K562 (cell line): Measurements from ENCODE around the gene SLC1A3. TPM values are rescaled to one million over a fixed set of nuclear protein-coding genes. Genes with fewer than 3 reads are reported as not detected.

ENCODE experiments used
- ATAC-seq: fragments of 200-7000 bp; cut with Tn5 transposase; 3 replicates; pipeline ENCODE4 v1.9.1; 2020; ENCODE audit warnings: moderate library complexity
- BruUV-seq: library from RNA; stranded (reverse); fragments of 400-500 nt; replicated peaks from 2 replicates; lab custom pipeline; 2021; lab: Mats Ljungman, UMichigan
- CTCF ChIA-PET: fragments of 300-600 bp; formaldehyde crosslinking; extraction: SDS; loops from one replicate; lab custom pipeline; 2021; ENCODE audit warnings: low intra/inter-chr PET ratio; lab: Yijun Ruan, JAX
- POLR2A ChIA-PET: fragments of 300-600, 350-650 bp; sonication (Branson Sonifier 250); formaldehyde crosslinking; extraction: SDS; loops from one replicate; lab custom pipeline; 2021; ENCODE audit warnings: antibody characterized with exemption, inconsistent platforms; lab: Yijun Ruan, JAX
- DNase-seq, 4 experiments: peaks; one replicate each; pipeline versions ENCODE4 v3.0.0 to v3.0.0-alpha.2; 2011 to 2018; ENCODE audit warnings: low spot score in 3 of 4, mixed read lengths in 3 of 4; ENCODE audit errors: extremely low read depth in 1 of 4
- FAIRE-seq: peaks from 2 replicates; lab custom pipeline; 2011; peaks lifted over from hg19 to GRCh38; lab: Jason Lieb, UNC
- H2AFZ ChIP-seq: 2 replicates; pipeline ENCODE4 v1.6.0; 2011; ENCODE audit warnings: low read depth, low read length, control low read depth, inconsistent platforms
- H3K27ac ChIP-seq: fragments of 200-600 bp; 3 replicates; pipeline ENCODE4 v1.8.0; 2011; ENCODE audit warnings: low read depth, mild to moderate bottlenecking, control low read depth, inconsistent platforms, low read length, moderate library complexity, mixed read lengths; ENCODE audit errors: extremely low read depth
- H3K27me3 ChIP-seq, 2 experiments: fragments of 300-600 bp in 1 of 2; 2 replicates in 1 of 2; 3 replicates in 1 of 2; pipeline versions ENCODE4 v1.6.0 to v1.8.0; 2011; ENCODE audit warnings: inconsistent platforms in 2 of 2, low read length in 2 of 2, mild to moderate bottlenecking in 1 of 2, mixed read lengths in 1 of 2, moderate library complexity in 1 of 2; ENCODE audit not compliant: control insufficient read depth in 2 of 2, insufficient read depth in 2 of 2
- H3K36me3 ChIP-seq: fragments of 300-600 bp; 3 replicates; pipeline ENCODE4 v1.8.0; 2011; ENCODE audit warnings: mild to moderate bottlenecking, low read length, inconsistent platforms; ENCODE audit not compliant: control insufficient read depth, insufficient read depth
- H3K4me1 ChIP-seq, 2 experiments: fragments of 200-600 bp in 1 of 2; replicated peaks in 1 of 2; 2 replicates in 1 of 2; 3 replicates in 1 of 2; pipeline versions ENCODE4 v1.5.1 to v1.8.0; 2011; ENCODE audit warnings: inconsistent platforms in 2 of 2, low read length in 2 of 2, mild to moderate bottlenecking in 1 of 2, mixed read lengths in 1 of 2, moderate library complexity in 1 of 2; ENCODE audit not compliant: control insufficient read depth in 2 of 2, insufficient read depth in 2 of 2
- H3K4me2 ChIP-seq: 2 replicates; pipeline ENCODE4 v1.6.1; 2011; ENCODE audit warnings: low read length, control low read depth, inconsistent platforms, mixed read lengths; ENCODE audit not compliant: insufficient read depth
- H3K4me3 ChIP-seq: fragments of 200-600 bp; sonication (generic), shearing (Covaris generic); 2 replicates; pipeline ENCODE4 v1.5.1; 2016; ENCODE audit warnings: control low read depth, inconsistent platforms
- H3K79me2 ChIP-seq: fragments of 200-600 bp; 3 replicates; pipeline ENCODE4 v1.8.0; 2011; ENCODE audit warnings: low read length, inconsistent platforms; ENCODE audit not compliant: control insufficient read depth, insufficient read depth
- H3K9ac ChIP-seq, 2 experiments: 2 replicates each; pipeline versions ENCODE4 v1.6.0 to v1.6.1; 2011; ENCODE audit warnings: low read depth in 2 of 2, low read length in 2 of 2, control low read depth in 1 of 2, inconsistent platforms in 1 of 2, mild to moderate bottlenecking in 1 of 2, mixed read lengths in 1 of 2; ENCODE audit not compliant: insufficient read depth in 1 of 2
- H3K9me1 ChIP-seq: one replicate; pipeline ENCODE4 v1.6.0; 2011; ENCODE audit warnings: inconsistent platforms, mild to moderate bottlenecking, low read length, moderate library complexity; ENCODE audit not compliant: control insufficient read depth, insufficient read depth
- H3K9me3 ChIP-seq: replicated peaks from 2 replicates; pipeline ENCODE4 v1.5.1; 2011; ENCODE audit warnings: low read depth, low read length, inconsistent platforms; ENCODE audit not compliant: control insufficient read depth, insufficient read depth
- H4K20me1 ChIP-seq: replicated peaks from 2 replicates; pipeline ENCODE4 v1.6.1; 2011; ENCODE audit warnings: low read length, inconsistent platforms, mixed read lengths; ENCODE audit not compliant: control insufficient read depth, insufficient read depth
- ARID3A ChIP-seq: IDR thresholded peaks from 2 replicates; pipeline ENCODE4 v1.6.1; 2012; ENCODE audit warnings: low read depth, low read length, improper control_type of control experiment, borderline replicate concordance
- CTCF ChIP-seq, 3 experiments: IDR thresholded peaks in 2 of 3; conservative IDR thresholded peaks in 1 of 3; 2 replicates each; pipeline ENCODE4 v1.5.1; 2011 to 2012; ENCODE audit warnings: low read length in 3 of 3, mild to moderate bottlenecking in 3 of 3, control low read depth in 2 of 3, improper control_type of control experiment in 1 of 3, inconsistent platforms in 1 of 3, low read depth in 1 of 3, mixed read lengths in 1 of 3, moderate library complexity in 1 of 3; ENCODE audit not compliant: insufficient read depth in 2 of 3
- FOXA3 ChIP-seq, 2 experiments: fragments of 450-650 bp in 1 of 2; sonication (generic) in 1 of 2; formaldehyde crosslinking; IDR thresholded peaks in 1 of 2; conservative IDR thresholded peaks in 1 of 2; 2 replicates each; pipeline versions ENCODE4 v1.4.0 to v1.8.0; 2020 to 2022; ENCODE audit warnings: mild to moderate bottlenecking in 2 of 2, missing genetic modification reagents in 1 of 2
- KAT2B ChIP-seq: IDR thresholded peaks from one replicate; pipeline ENCODE4 v1.6.1; 2012; ENCODE audit warnings: low read depth, mild to moderate bottlenecking, control low read depth, inconsistent platforms, low read length, moderate library complexity
- KLF1 ChIP-seq: fragments of 450-650 bp; IDR thresholded peaks from 2 replicates; pipeline ENCODE4 v1.6.1; 2016; ENCODE audit warnings: missing genetic modification characterization, missing compliant biosample characterization
- NRF1 ChIP-seq, 2 experiments: fragments of 450-650 bp; IDR thresholded peaks in 1 of 2; conservative IDR thresholded peaks in 1 of 2; 2 replicates each; pipeline ENCODE4 v1.6.1; 2014; ENCODE audit warnings: mild to moderate bottlenecking in 2 of 2
- RAD21 ChIP-seq, 2 experiments: fragments of 250-450 bp in 1 of 2; fragments of 450-650 bp in 1 of 2; sonication (Bioruptor Pico) in 1 of 2; formaldehyde crosslinking in 1 of 2; IDR thresholded peaks in 1 of 2; conservative IDR thresholded peaks in 1 of 2; 2 replicates each; pipeline versions ENCODE4 v1.4.0 to v1.8.0; 2020 to 2022; ENCODE audit warnings: mild to moderate bottlenecking in 2 of 2, moderate library complexity in 1 of 2
- SMC3 ChIP-seq: conservative IDR thresholded peaks from 2 replicates; pipeline ENCODE4 v1.6.1; 2011; ENCODE audit warnings: low read depth, low read length, improper control_type of control experiment; ENCODE audit not compliant: insufficient read depth
- STAG1 ChIP-seq: sonication (generic); formaldehyde crosslinking; IDR thresholded peaks from 2 replicates; pipeline ENCODE4 v1.5.0; 2020; ENCODE audit warnings: missing genetic modification reagents, borderline replicate concordance
- ZNF316 ChIP-seq: fragments of 450-650 bp; IDR thresholded peaks from 2 replicates; pipeline ENCODE4 v1.6.1; 2016
- ZNF589 ChIP-seq: fragments of 200-800 bp; sonication (Bioruptor generic); IDR thresholded peaks from 2 replicates; pipeline ENCODE4 v1.6.1; 2016; ENCODE audit warnings: low read depth, missing genetic modification characterization, missing compliant biosample characterization
- ZNF764 ChIP-seq: fragments of 250-450 bp; sonication (Bioruptor Pico); IDR thresholded peaks from 2 replicates; pipeline ENCODE4 v1.4.0; 2020; ENCODE audit warnings: low read depth, mild to moderate bottlenecking, moderate library complexity
- ZNF77 ChIP-seq: fragments of 250-450 bp; sonication (Bioruptor Pico); IDR thresholded peaks from 2 replicates; pipeline ENCODE4 v1.5.0; 2020
- WGBS: fragments of 100-300 bp; shearing (Covaris generic); methylation state at CpG from one replicate; pipeline ENCODE4 v1.1.6; 2016; ENCODE audit warnings: low coverage, mixed read lengths; ENCODE audit not compliant: insufficient coverage; ENCODE audit errors: missing lambda C conversion rate; 5-methylcytosine and 5-hydroxymethylcytosine counted together
- in situ Hi-C: fragments of 300-500 bp; cut with MboI; formaldehyde crosslinking; loops from 4 replicates; pipeline ENCODE4 v1.15.0; 2018; ENCODE audit warnings: inconsistent platforms, mixed read lengths
- intact Hi-C: fragments of 100-400 bp; cut with micrococcal nuclease; formaldehyde crosslinking; loops from 2 replicates; pipeline ENCODE4 v1.14.2; 2022
- polyA plus RNA-seq, 8 experiments: library from polyadenylated mRNA; depleted of rRNA in 4 of 8; stranded (reverse) in 5 of 8; unstranded in 3 of 8; fragments of >200 nt; fragmentation: Nextera tagmentation in 2 of 8; fragmentation: Illumina TruSeq in 1 of 8; extraction: Ambion mirVana in 2 of 8; extraction: Trizol in 1 of 8; gene quantifications; 2 replicates each; pipeline versions ENCODE4 v1.2.1 to v1.2.3, GENCODE V29; 2011 to 2014; ENCODE audit warnings: inconsistent platforms in 1 of 8, missing spikeins in 1 of 8
- total RNA-seq, 7 experiments: library from RNA; depleted of rRNA in 6 of 7; stranded (reverse); fragments of >200 nt in 6 of 7; fragmentation: Illumina TruSeq in 2 of 7; extraction: Trizol in 2 of 7; gene quantifications; 2 replicates each; pipeline versions ENCODE4 v1.2.1 to v1.2.3, GENCODE V29; 2011 to 2021; ENCODE audit warnings: low replicate concordance in 1 of 7

SLC1A3 gene
- total and polyA plus RNA-seq, 9 of the 15 experiments (the other 6 are each of a cell fraction or from before 2014, with no cell fraction given): 0.13 TPM; not detected in 8

- Histone ChIP-seq H3K36me3 (no peaks in the 10 kb centered on the region), H3K4me2 (no peak overlapping the region), H3K9me1 (no peaks in the 10 kb centered on the region), H3K9me3 (no peaks in the 10 kb centered on the region), H3K27ac (no peak overlapping the region), H3K4me1 (peaks cover 0 to 7% of the 10 kb centered on the region in 2 experiments; a peak in 2 of 5 replicates), H3K79me2 (no peaks in the 10 kb centered on the region), H3K9ac (no peak overlapping the region), H2AFZ (no peak overlapping the region), H3K4me3 (no peak overlapping the region), H3K27me3 (peaks cover 2 to 18% of the 10 kb centered on the region in 2 experiments; a peak in 3 of 5 replicates), H4K20me1 (no peaks in the 10 kb centered on the region; the same call in 1 of the 2 replicates)
- 3% methylated on average over 7 of the region's 7 CpGs for WGBS
- TF ChIP-seq ZNF316: no peak
- peak; percentile 75 to 79 (median 75) for TF ChIP-seq CTCF (IDR thresholded peaks at IDR 0.05 in 2 of 3, conservative IDR thresholded peaks at IDR 0.05 in 1 of 3; ENCODE audit: insufficient read depth in 2 of 3, low read depth in 1 of 3, low read length in 3 of 3)
- peak; percentile 95 for TF ChIP-seq ZNF764 (CRISPR knock-in tag)
- no peak for TF ChIP-seq ARID3A
- TF ChIP-seq FOXA3 (CRISPR knock-in tag; conservative IDR thresholded peaks at IDR 0.05 in 1 of 2, IDR thresholded peaks at IDR 0.05 in 1 of 2): no peak
- TF ChIP-seq NRF1 (conservative IDR thresholded peaks at IDR 0.05 in 1 of 2, IDR thresholded peaks at IDR 0.05 in 1 of 2): no peak
- TF ChIP-seq SMC3: peak; percentile 51
- TF ChIP-seq ZNF77 (CRISPR knock-in tag): no peak
- TF ChIP-seq KLF1 (tag): no peak
- TF ChIP-seq ZNF589: no peak
- peak; percentile 33; the same call in 1 of the 2 replicates for TF ChIP-seq STAG1 (CRISPR knock-in tag)
- no peak for TF ChIP-seq KAT2B
- TF ChIP-seq RAD21 (CRISPR knock-in tag; conservative IDR thresholded peaks at IDR 0.05 in 1 of 2, IDR thresholded peaks at IDR 0.05 in 1 of 2): peak; percentile 42 to 64
- ChIA-PET CTCF (interaction anchor here (0.8 to 1.6 kb wide), 2 partner anchors 281 to 617 kb away, joined by 3 to 11 read pairs; no protein-coding TSS in a partner anchor), POLR2A (interaction anchor here (0.6 to 1.0 kb wide), 3 partner anchors 8 to 984 kb away, joined by 3 read pairs; no protein-coding TSS in a partner anchor)
- peak; percentile 36 to 56 (median 45) for DNase-seq
- peak; percentile 78 for ATAC-seq
- peak; percentile 82 for FAIRE-seq
- BruUV-seq: no TSS peak
- in situ Hi-C loops: loop anchor here (10.0 kb wide), 2 partner anchors 431 to 611 kb away; no protein-coding TSS in a partner anchor
- intact Hi-C loops: loop anchor here (10.0 kb wide), 1 partner anchor 451 kb away; the partner anchor contains the start of gene NADK2
Observed at GRCh38 chr5:36696059-36696673, 89.8 kb downstream of the SLC1A3 start.
